ENCODE results near the gene TPI1. TPM values are rescaled to one million over a fixed set of nuclear protein-coding genes. Genes with fewer than 3 reads are reported as not detected.
A peak's percentile ranks its signal among the peaks of the same experiment; 100 is the strongest.

TPI1 gene
- total RNA-seq, 2 experiments from 2014 or later, result 1,086 to 1,277 TPM

DNA sequence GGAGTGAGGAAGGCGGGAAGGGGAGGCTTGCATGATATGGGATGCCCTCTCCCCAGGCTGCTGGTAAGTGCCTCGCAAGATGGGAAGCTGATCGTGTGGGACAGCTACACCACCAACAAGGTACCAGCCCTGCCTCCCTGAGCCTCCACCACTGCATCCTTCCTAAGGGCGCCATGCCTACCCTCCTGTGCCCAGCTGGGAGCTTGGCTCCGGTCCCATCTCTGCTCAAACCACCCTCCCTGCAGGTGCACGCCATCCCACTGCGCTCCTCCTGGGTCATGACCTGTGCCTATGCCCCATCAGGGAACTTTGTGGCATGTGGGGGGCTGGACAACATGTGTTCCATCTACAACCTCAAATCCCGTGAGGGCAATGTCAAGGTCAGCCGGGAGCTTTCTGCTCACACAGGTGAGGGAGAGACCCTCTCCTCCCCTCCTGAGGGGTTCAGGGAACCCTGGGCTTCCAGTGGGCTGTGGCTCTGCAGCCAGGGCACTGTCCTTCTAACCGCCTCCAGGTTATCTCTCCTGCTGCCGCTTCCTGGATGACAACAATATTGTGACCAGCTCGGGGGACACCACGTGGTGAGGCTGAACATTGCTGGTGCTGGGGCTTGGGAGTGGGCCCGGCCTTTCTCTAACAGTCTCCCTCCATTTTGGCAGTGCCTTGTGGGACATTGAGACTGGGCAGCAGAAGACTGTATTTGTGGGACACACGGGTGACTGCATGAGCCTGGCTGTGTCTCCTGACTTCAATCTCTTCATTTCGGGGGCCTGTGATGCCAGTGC, 24.0 kb upstream of the TPI1 start:
- CTCF ChIA-PET, result interaction anchor here (0.8 to 4.5 kb wide), 6 partner anchors 9 to 90 kb away, joined by 3 to 25 read pairs (median 4); partner anchors contain the start of gene MLF2
- ATAC-seq (no peak), DNase-seq (no peak)
- Mint-ChIP-seq H3K9me3 (ENCODE audit: low read depth) (no peaks in the 10 kb centered on the region), H3K27me3 (no peaks in the 10 kb centered on the region), H3K4me3 (no peak overlapping the region), H3K36me3 (peaks cover 15% of the 10 kb centered on the region), H3K27ac (no peak overlapping the region), H3K4me1 (peaks cover 3% of the 10 kb centered on the region)

GRCh38 chr12:6845395-6845794, 21.9 kb upstream of the TPI1 start:
- CTCF ChIA-PET, result interaction anchor here (1.2 to 4.5 kb wide), 2 partner anchors 11 to 92 kb away, joined by 4 to 25 read pairs; partner anchors contain the start of gene MLF2
- H3K27me3 Mint-ChIP-seq, result no peaks in the 10 kb centered on the region
- H3K4me1 Mint-ChIP-seq, result peaks cover 21% of the 10 kb centered on the region
- H3K27ac Mint-ChIP-seq, result no peak overlapping the region
- peaks cover 29% of the 10 kb centered on the region for H3K36me3 Mint-ChIP-seq
- H3K9me3 Mint-ChIP-seq (ENCODE audit: low read depth), result no peaks in the 10 kb centered on the region
- ATAC-seq (no peak), DNase-seq (no peak)
- no peak overlapping the region for H3K4me3 Mint-ChIP-seq

- H3K4me1 Mint-ChIP-seq, result peaks cover 26% of the 10 kb centered on the region
- H3K36me3 Mint-ChIP-seq, result peaks cover 32% of the 10 kb centered on the region
- H3K27me3 Mint-ChIP-seq, result no peaks in the 10 kb centered on the region
- ATAC-seq (no peak), DNase-seq (no peak)
- no peak overlapping the region for H3K4me3 Mint-ChIP-seq
- no peak overlapping the region for H3K27ac Mint-ChIP-seq
- H3K9me3 Mint-ChIP-seq (ENCODE audit: low read depth), result no peaks in the 10 kb centered on the region
- CTCF ChIA-PET, result interaction anchor here (7.8 kb wide), 1 partner anchor 11 kb away, joined by 59 read pairs; no protein-coding TSS in a partner anchor
These were observed 20.9 kb upstream of the TPI1 start for GRCh38 chr12:6846316-6846869.

DNA sequence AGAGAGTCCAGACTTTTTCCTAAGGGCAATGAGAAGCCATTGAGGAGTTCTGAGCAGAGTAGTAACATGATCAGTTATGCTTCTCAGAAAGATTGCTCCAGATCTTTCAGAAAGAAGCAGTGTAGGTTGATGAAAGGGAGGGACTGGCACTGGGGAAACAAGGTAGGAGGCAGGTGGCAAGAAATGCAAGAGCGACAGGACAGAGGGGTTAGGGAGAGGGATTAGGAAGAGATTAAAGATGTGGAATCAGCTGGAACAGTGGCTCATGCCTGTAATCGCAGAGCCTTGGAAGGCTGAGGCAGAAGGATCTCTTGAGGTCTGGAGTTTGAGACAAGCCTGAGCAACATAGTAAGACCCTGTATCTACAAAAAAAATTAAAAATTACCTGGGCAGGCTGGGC, 19.7 kb upstream of the TPI1 start:
- peaks cover 32% of the 10 kb centered on the region for H3K36me3 Mint-ChIP-seq
- no peaks in the 10 kb centered on the region for H3K27me3 Mint-ChIP-seq
- peaks cover 27% of the 10 kb centered on the region for H3K4me1 Mint-ChIP-seq
- DNase-seq (no peak), ATAC-seq (no peak)
- H3K4me3 Mint-ChIP-seq, result no peak overlapping the region
- CTCF ChIA-PET, result interaction anchor here (0.9 to 7.8 kb wide), 3 partner anchors 13 to 94 kb away, joined by 3 to 59 read pairs (median 5); no protein-coding TSS in a partner anchor
- no peaks in the 10 kb centered on the region for H3K9me3 Mint-ChIP-seq (ENCODE audit: low read depth)
- peak overlapping the region; percentile 3 for H3K27ac Mint-ChIP-seq

- ATAC-seq, result no peak
- no peaks in the 10 kb centered on the region for H3K9me3 Mint-ChIP-seq (ENCODE audit: low read depth)
- peaks cover 32% of the 10 kb centered on the region for H3K36me3 Mint-ChIP-seq
- H3K27me3 Mint-ChIP-seq, result no peaks in the 10 kb centered on the region
- peak overlapping the region; percentile 85 for H3K4me3 Mint-ChIP-seq
- peak overlapping the region; percentile 66 for H3K27ac Mint-ChIP-seq
- CTCF ChIA-PET, result interaction anchor here (0.7 to 7.8 kb wide), 6 partner anchors 9 to 96 kb away, joined by 3 to 65 read pairs (median 4); partner anchors contain the start of gene SPSB2
- peaks cover 41% of the 10 kb centered on the region for H3K4me1 Mint-ChIP-seq
- DNase-seq, result no peak
These were observed 17.9 kb upstream of the TPI1 start for GRCh38 chr12:6849427-6849826.

- Mint-ChIP-seq H3K4me1 (peaks cover 45% of the 10 kb centered on the region), H3K9me3 (ENCODE audit: low read depth) (no peaks in the 10 kb centered on the region), H3K27me3 (no peaks in the 10 kb centered on the region), H3K27ac (peak overlapping the region; percentile 100), H3K4me3 (peak overlapping the region; percentile 85), H3K36me3 (peaks cover 33% of the 10 kb centered on the region)
- DNase-seq, result no peak
- CTCF ChIA-PET, result interaction anchor here (0.7 to 7.8 kb wide), 6 partner anchors 15 to 259 kb away, joined by 3 to 65 read pairs (median 18); partner anchors contain the start of genes C1RL, MLF2 and SPSB2
- no peak for ATAC-seq
These were observed 17.3 kb upstream of the TPI1 start for GRCh38 chr12:6849976-6850560.

- CTCF ChIA-PET, result interaction anchor here (0.7 to 7.8 kb wide), 11 partner anchors 16 to 258 kb away, joined by 3 to 65 read pairs (median 6); partner anchors contain the start of genes C1RL, MLF2, PTMS and SPSB2
- peak overlapping the region; percentile 100 for H3K27ac Mint-ChIP-seq
- H3K36me3 Mint-ChIP-seq, result peaks cover 34% of the 10 kb centered on the region
- no peak for ATAC-seq
- DNase-seq, result no peak
- H3K4me3 Mint-ChIP-seq, result peak overlapping the region; percentile 85
- peaks cover 45% of the 10 kb centered on the region for H3K4me1 Mint-ChIP-seq
- H3K9me3 Mint-ChIP-seq (ENCODE audit: low read depth), result no peaks in the 10 kb centered on the region
- no peaks in the 10 kb centered on the region for H3K27me3 Mint-ChIP-seq
These were observed 16.6 kb upstream of the TPI1 start for GRCh38 chr12:6850796-6851152.

DNA sequence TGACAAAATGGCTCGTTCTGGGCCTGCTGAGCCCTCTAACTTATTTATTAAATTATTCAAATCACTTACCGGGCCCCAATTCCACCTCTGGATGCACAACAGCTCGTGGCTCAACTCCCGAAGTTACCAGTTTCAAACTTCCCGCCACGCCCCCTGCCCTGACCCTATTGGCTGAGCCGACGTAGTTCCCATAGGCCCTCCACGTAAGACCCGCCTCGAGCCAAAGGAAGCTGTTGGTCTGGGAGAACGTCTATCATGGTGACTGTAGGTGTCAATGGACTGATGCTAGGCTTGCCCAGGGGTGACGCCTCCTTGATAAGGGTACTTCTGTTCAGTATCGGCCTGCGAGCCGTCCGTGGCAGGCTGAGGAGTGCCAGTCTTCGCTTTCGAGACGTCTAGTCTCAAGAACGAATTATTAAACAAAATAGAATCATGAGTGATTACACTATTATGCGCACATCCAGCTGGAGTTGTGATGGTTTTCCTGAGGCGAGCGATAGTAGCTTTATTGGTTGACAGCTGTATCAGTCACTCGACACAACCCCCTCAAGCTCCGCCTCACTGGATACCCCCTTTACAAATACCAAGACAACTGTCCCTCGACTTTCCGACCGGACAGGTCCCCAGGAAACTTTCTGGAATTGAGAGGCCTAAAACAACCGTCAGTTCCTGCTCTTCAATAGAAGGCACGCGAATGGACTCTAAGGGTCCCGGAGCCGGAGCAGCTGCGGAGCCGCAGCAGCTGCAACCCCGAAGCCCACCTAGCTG, 16.0 kb upstream of the TPI1 start, which contains the start of gene CDCA3:
Gene CDCA3 (minus strand): TSS at position 134 of the 768 bp plus-strand sequence. CDS start 334 bp downstream, outside the sequence.
- peaks cover 36% of the 10 kb centered on the region for H3K36me3 Mint-ChIP-seq
- CTCF ChIA-PET, result interaction anchor here (0.7 to 7.8 kb wide), 17 partner anchors 11 to 257 kb away, joined by 3 to 65 read pairs (median 6); partner anchors contain the start of genes C1RL, COPS7A, GNB3 and LPCAT3

DNA sequence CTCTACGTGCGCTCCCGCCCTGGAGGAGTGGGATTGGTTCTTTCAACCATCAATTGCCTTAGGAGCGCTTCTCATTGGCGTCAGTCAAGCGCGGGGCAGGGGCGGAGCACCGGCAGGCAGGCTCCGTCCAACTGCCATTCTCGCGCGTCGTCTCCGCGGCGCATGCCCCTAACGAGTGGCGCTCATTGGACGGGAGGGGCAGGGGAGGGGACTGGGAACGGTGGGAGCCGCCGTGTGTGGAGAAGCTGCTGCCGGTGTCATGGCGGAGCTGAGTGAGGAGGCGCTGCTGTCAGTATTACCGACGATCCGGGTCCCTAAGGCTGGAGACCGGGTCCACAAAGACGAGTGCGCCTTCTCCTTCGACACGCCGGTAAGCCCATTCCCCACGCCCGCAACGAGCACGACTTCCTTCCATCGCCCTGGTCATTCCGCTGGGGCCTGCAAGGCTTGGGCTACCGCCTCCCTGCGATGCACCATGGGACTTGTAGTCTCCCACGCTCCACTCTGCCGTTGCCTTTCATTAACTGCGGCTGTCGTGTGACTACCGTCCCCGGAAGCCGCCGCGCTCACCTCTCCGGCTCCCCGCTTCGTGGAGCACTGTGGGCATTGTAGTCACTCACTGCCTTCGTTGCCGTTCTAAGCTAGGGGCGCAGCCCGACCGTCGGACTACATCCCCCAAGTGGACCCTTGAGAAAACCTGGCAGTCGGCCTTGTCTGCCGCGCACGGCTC, 15.2 kb upstream of the TPI1 start, which contains the start of gene USP5:
Gene USP5 (plus strand): TSS at position 230 of the 730 bp plus-strand sequence. CDS start 30 bp downstream, at position 260.
- Mint-ChIP-seq H3K4me1 (peaks cover 45% of the 10 kb centered on the region), H3K9me3 (ENCODE audit: low read depth) (no peaks in the 10 kb centered on the region), H3K36me3 (peaks cover 38% of the 10 kb centered on the region), H3K27ac (peak within 1 kb of the TSS; percentile 100), H3K4me3 (peak within 1 kb of the TSS; percentile 85), H3K27me3 (no peaks in the 10 kb centered on the region)
- CTCF ChIA-PET, result interaction anchor here (0.5 to 7.8 kb wide), 19 partner anchors 8 to 166 kb away, joined by 3 to 65 read pairs (median 5); partner anchors contain the start of genes COPS7A, GNB3, LPCAT3 and MLF2
- ATAC-seq (peak; percentile 82), DNase-seq (peak; percentile 100)

More for the DNA sequence above, 16.0 kb upstream of the TPI1 start, which contains the start of gene CDCA3:
- H3K4me1 Mint-ChIP-seq, result peaks cover 45% of the 10 kb centered on the region
- ATAC-seq, result peak; percentile 64
- H3K4me3 Mint-ChIP-seq, result peak within 1 kb of the TSS; percentile 85
- no peaks in the 10 kb centered on the region for H3K9me3 Mint-ChIP-seq (ENCODE audit: low read depth)
- peak; percentile 98 for DNase-seq
- peak within 1 kb of the TSS; percentile 100 for H3K27ac Mint-ChIP-seq
- H3K27me3 Mint-ChIP-seq, result no peaks in the 10 kb centered on the region

DNA sequence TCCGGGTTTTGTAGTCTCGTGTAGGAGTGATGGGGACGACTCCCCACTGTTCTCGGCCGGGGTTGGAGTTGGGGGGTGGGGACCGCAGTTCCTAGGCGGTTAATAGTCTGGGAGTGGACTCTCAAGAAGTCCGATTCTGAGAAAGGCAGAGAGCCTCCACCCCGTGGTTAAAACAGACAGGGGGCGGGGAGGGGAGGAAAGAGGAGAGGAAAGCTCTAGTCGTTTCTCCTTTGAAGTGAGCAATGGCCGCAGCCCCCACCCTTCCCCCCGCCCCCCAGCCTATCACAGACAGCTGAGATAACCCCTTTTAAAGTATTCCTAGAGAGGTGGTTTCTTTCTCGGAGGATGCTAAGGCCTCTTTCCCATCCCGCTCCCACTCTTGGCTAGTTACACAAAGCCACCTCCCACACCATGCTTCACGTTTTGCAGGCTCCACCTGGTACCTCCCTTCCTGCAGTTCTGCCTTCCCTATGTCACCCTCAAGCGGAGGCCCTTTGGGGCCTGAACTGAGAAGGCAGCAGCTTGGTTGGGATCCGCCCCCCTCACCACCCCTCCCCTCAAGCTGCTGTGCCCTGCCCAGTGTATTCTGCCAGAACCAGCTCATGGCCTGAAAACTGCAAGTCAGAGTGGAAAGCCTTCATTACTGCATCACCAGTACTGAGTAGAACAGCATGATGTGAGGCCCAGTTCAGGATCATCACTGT, 14.5 kb upstream of the TPI1 start:
- Mint-ChIP-seq H3K27ac (peak overlapping the region; percentile 100), H3K4me3 (peak overlapping the region; percentile 85), H3K36me3 (peaks cover 37% of the 10 kb centered on the region), H3K4me1 (peaks cover 44% of the 10 kb centered on the region), H3K27me3 (no peaks in the 10 kb centered on the region), H3K9me3 (ENCODE audit: low read depth) (no peaks in the 10 kb centered on the region)
- ATAC-seq (no peak), DNase-seq (peak; percentile 81)
- CTCF ChIA-PET, result interaction anchor here (0.5 to 7.8 kb wide), 17 partner anchors 8 to 129 kb away, joined by 3 to 65 read pairs (median 5); partner anchors contain the start of genes COPS7A, GNB3, MLF2 and P3H3

GRCh38 chr12:6853626-6854025, 13.7 kb upstream of the TPI1 start:
- DNase-seq (no peak), ATAC-seq (no peak)
- Mint-ChIP-seq H3K9me3 (ENCODE audit: low read depth) (no peaks in the 10 kb centered on the region), H3K27ac (peak overlapping the region; percentile 100), H3K4me1 (peaks cover 40% of the 10 kb centered on the region), H3K4me3 (peak overlapping the region; percentile 85), H3K27me3 (no peaks in the 10 kb centered on the region), H3K36me3 (peaks cover 35% of the 10 kb centered on the region)
- CTCF ChIA-PET, result interaction anchor here (0.7 to 7.8 kb wide), 10 partner anchors 9 to 121 kb away, joined by 3 to 65 read pairs (median 7); partner anchors contain the start of genes MLF2, SPSB2 and TPI1
